ENCODE measurements around the gene TBC1D16. TPM values are rescaled to one million over a fixed set of nuclear protein-coding genes. Genes with fewer than 3 reads are reported as not detected.
A peak's percentile ranks its signal among the peaks of the same experiment; 100 is the strongest.

The TBC1D16 gene
- total RNA-seq, 1 donor from 2014 or later: 21.7 TPM

- peak overlapping the region; percentile 39 for H3K4me3 ChIP-seq
- no peaks in the 10 kb centered on the region for H3K27me3 ChIP-seq
- peak; percentile 92 for DNase-seq
- intact Hi-C loops (cut with DNase I): no loop called here
- no peaks in the 10 kb centered on the region for H3K36me3 ChIP-seq
- peaks cover 43% of the 10 kb centered on the region for H3K4me1 ChIP-seq
- H3K9me3 ChIP-seq: no peaks in the 10 kb centered on the region
- TF ChIP-seq CTCF (IDR thresholded peaks at IDR 0.05): peak; percentile 66
- no peak overlapping the region for H3K27ac ChIP-seq
- ATAC-seq: peak; percentile 90
Measured at GRCh38 chr17:79991140-79991923, 44.3 kb downstream of the TBC1D16 start.

DNA sequence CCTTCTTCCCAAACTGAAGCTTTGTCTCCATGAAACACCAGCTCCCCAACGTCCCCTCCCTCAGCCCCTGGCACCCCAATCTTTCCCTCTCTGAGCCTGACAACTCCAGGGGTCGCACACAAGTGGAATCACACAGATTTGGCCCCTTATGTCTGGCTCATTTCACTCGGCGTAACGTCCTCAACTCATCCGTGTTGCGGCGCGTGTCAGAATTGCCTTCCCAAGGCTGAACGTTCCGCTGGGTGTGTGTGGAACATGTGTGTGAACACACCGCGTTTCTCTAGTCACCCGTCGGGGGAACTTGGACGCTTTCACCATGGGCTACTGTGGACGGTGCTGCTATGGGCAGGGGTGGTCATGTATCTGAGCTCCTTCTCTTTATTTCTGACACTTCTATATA is 45.0 kb downstream of the TBC1D16 start:
- DNase-seq: no peak
- intact Hi-C loops (cut with DNase I): no loop called here

GRCh38 chr17:79990051-79990592 is 45.5 kb downstream of the TBC1D16 start:
- Histone ChIP-seq H3K4me1 (peaks cover 48% of the 10 kb centered on the region), H3K9me3 (no peaks in the 10 kb centered on the region), H3K27ac (no peak overlapping the region), H3K27me3 (no peaks in the 10 kb centered on the region), H3K4me3 (no peak overlapping the region), H3K36me3 (no peaks in the 10 kb centered on the region)
- ATAC-seq: no peak
- no peak for DNase-seq
- intact Hi-C loops (cut with DNase I): no loop called here
- no peak for TF ChIP-seq CTCF (IDR thresholded peaks at IDR 0.05)

More for the DNA sequence above, 45.0 kb downstream of the TBC1D16 start:
- no peak for ATAC-seq
- Histone ChIP-seq H3K27me3 (no peaks in the 10 kb centered on the region), H3K9me3 (no peaks in the 10 kb centered on the region), H3K4me3 (no peak overlapping the region), H3K4me1 (peaks cover 48% of the 10 kb centered on the region), H3K36me3 (no peaks in the 10 kb centered on the region), H3K27ac (no peak overlapping the region)
- TF ChIP-seq CTCF (IDR thresholded peaks at IDR 0.05): no peak

DNA sequence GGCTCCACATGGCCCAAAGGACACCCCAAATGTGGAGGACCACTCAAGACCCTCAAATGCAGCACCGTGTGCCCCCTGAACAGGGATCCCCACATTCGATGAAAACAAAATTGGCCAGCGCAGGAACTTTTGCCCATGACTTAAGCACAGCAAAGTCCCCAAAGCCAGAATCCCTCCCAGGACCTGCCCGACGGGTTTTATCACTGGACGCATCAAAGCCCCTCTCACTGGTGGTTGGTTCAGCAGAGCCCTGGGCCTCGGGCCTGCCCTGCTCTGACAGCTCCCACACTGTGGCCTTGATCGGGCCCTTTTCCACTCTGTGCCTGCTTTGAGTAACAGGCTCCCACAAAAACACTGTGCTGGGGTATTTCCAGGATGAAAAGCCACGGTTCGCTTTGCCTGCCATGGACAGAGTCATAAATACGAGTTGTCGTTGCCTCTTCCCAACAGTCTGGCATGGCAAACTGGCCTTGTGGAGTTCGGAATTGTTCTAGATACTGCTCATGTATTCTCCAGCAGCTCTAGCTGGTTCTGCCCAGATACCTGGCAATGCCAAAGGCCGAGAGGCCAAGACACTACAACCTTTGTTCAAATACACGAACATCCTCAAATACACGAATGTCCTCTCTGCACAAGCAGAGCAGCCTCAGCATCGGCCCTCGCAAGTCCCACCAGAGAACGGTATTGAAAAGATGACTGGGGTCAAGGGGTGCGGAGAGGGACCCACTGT is 46.4 kb downstream of the TBC1D16 start:
- intact Hi-C loops (cut with DNase I): no loop called here
- H3K27me3 ChIP-seq: no peaks in the 10 kb centered on the region
- no peaks in the 10 kb centered on the region for H3K9me3 ChIP-seq
- TF ChIP-seq CTCF (IDR thresholded peaks at IDR 0.05): no peak
- no peaks in the 10 kb centered on the region for H3K36me3 ChIP-seq
- no peak overlapping the region for H3K27ac ChIP-seq
- H3K4me1 ChIP-seq: peaks cover 48% of the 10 kb centered on the region
- DNase-seq: no peak
- H3K4me3 ChIP-seq: no peak overlapping the region
- no peak for ATAC-seq

- H3K4me1 ChIP-seq: peaks cover 40% of the 10 kb centered on the region
- no peak for ATAC-seq
- peak overlapping the region; percentile 3 for H3K27ac ChIP-seq
- no peak overlapping the region for H3K4me3 ChIP-seq
- H3K36me3 ChIP-seq: no peaks in the 10 kb centered on the region
- no peak for TF ChIP-seq CTCF (IDR thresholded peaks at IDR 0.05)
- no peaks in the 10 kb centered on the region for H3K27me3 ChIP-seq
- intact Hi-C loops (cut with DNase I): no loop called here
- no peak for DNase-seq
- no peaks in the 10 kb centered on the region for H3K9me3 ChIP-seq
Measured at GRCh38 chr17:79988185-79988971, 47.3 kb downstream of the TBC1D16 start.
